Astrocyte (in vitro differentiated cells and primary cell): Measurements from ENCODE around the gene IGHMBP2.

ENCODE experiments used
- EZH2 ChIP-seq: IDR thresholded peaks from 2 replicates; pipeline ENCODE4 v1.6.1; 2012; ENCODE audit warnings: mild to moderate bottlenecking, low read length, inconsistent platforms; ENCODE audit not compliant: insufficient read depth
- TF ChIP-seq, protein P1 (sequence below): IDR thresholded peaks from 2 replicates; pipeline ENCODE4 v1.5.1; 2011; ENCODE audit warnings: low read depth, mild to moderate bottlenecking, inconsistent platforms, low read length, moderate library complexity; ENCODE audit not compliant: insufficient read depth

DNA sequence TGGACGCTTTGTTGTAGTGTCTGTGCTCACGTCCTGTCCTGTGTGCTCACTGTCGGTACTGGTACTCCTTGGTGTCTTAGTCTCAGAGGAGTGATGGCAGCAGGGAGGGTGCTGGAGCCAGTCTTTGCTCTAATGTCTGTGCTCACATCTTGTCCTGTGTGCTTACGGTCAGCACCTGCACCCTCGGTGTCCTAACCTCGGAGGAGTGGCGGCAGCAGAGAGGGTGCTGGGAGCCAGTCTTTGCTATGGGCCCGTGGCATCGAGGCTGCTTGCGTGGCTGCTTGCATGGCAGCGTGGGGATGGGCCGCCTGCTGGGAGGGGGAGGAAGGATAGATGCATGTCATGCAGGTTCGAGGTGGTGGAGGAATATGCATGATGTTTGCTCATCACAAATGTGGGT, 12.7 kb downstream of the IGHMBP2 start:
- TF ChIP-seq, protein P1, sequence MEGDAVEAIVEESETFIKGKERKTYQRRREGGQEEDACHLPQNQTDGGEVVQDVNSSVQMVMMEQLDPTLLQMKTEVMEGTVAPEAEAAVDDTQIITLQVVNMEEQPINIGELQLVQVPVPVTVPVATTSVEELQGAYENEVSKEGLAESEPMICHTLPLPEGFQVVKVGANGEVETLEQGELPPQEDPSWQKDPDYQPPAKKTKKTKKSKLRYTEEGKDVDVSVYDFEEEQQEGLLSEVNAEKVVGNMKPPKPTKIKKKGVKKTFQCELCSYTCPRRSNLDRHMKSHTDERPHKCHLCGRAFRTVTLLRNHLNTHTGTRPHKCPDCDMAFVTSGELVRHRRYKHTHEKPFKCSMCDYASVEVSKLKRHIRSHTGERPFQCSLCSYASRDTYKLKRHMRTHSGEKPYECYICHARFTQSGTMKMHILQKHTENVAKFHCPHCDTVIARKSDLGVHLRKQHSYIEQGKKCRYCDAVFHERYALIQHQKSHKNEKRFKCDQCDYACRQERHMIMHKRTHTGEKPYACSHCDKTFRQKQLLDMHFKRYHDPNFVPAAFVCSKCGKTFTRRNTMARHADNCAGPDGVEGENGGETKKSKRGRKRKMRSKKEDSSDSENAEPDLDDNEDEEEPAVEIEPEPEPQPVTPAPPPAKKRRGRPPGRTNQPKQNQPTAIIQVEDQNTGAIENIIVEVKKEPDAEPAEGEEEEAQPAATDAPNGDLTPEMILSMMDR: no peak
- no peak for TF ChIP-seq EZH2
